Calu3 (cell line): ENCODE results near the gene ARFGEF2. TPM values are rescaled to one million over a fixed set of nuclear protein-coding genes. Genes with fewer than 3 reads are reported as not detected.
"Not testable (repeated sequence)": the region's sequence is repeated elsewhere in the genome, so short reads cannot be mapped to it uniquely, and the experiment has no call there.

ENCODE experiments used
- BruUV-seq: library from RNA; stranded (reverse); fragments of 400-500 nt; replicated peaks from 2 replicates; lab custom pipeline; 2021; lab: Mats Ljungman, UMichigan
- CTCF ChIA-PET: fragments of 300-600 bp; sonication (Branson Sonifier 250); formaldehyde crosslinking; loops from one replicate; lab custom pipeline; 2022; ENCODE audit warnings: antibody characterized with exemption; lab: Charles Lee
- DNase-seq: peaks from one replicate; pipeline ENCODE4 v3.0.0; 2022
- H3K27ac Mint-ChIP-seq: one replicate; pipeline ENCODE4 v1.8.0; 2022; ENCODE audit warnings: mixed read lengths; ENCODE audit not compliant: unreplicated experiment
- H3K27me3 Mint-ChIP-seq: one replicate; pipeline ENCODE4 v1.8.0; 2022; ENCODE audit warnings: mixed read lengths; ENCODE audit not compliant: unreplicated experiment
- H3K36me3 Mint-ChIP-seq: one replicate; pipeline ENCODE4 v1.8.0; 2022; ENCODE audit warnings: mild to moderate bottlenecking, moderate library complexity, mixed read lengths; ENCODE audit not compliant: insufficient read depth, unreplicated experiment
- H3K4me1 Mint-ChIP-seq: one replicate; pipeline ENCODE4 v1.8.0; 2022; ENCODE audit warnings: mild to moderate bottlenecking, low read depth, mixed read lengths; ENCODE audit not compliant: unreplicated experiment
- H3K4me3 Mint-ChIP-seq: one replicate; pipeline ENCODE4 v1.8.0; 2022; ENCODE audit warnings: mild to moderate bottlenecking, low read depth, moderate library complexity, mixed read lengths; ENCODE audit not compliant: unreplicated experiment
- H3K9me3 Mint-ChIP-seq: one replicate; pipeline ENCODE4 v1.8.0; 2022; ENCODE audit warnings: low read depth, mixed read lengths; ENCODE audit not compliant: unreplicated experiment
- intact Hi-C: fragments of 100-400 bp; cut with micrococcal nuclease; formaldehyde crosslinking; loops from one replicate; pipeline ENCODE4 v1.10.0; 2022; ENCODE audit not compliant: unreplicated experiment
- total RNA-seq: library from RNA; stranded (reverse); gene quantifications from 2 replicates; pipeline ENCODE4 v1.2.3, GENCODE V29; 2022
- TF ChIP-seq, protein P1 (sequence below): fragments of 200-600 bp; IDR thresholded peaks from one replicate; pipeline ENCODE4 v1.8.0; 2022; ENCODE audit warnings: antibody characterized with exemption; ENCODE audit not compliant: unreplicated experiment

Gene ARFGEF2
- total RNA-seq, 1 experiment from 2014 or later, result 59.2 TPM

DNA sequence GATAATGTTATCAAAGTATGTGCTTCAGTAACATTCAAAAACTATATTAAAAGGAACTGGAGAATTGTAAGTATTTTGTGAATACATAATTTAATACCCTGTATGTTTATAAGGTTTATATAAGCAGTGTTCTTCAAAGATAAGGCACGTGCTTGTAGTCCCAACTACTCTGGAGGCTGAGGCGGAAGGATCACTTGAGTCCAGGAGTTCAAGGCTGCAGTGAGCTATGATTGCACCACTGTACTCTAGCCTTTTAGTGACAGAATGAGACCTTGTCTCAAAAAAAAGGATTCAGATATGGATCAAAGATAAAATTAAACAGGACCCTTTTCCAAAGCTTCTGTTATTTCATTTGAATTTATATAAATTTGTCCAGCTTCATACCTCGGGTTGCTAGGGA lies 141.8 kb downstream of the ARFGEF2 start:
- TF ChIP-seq, protein P1, sequence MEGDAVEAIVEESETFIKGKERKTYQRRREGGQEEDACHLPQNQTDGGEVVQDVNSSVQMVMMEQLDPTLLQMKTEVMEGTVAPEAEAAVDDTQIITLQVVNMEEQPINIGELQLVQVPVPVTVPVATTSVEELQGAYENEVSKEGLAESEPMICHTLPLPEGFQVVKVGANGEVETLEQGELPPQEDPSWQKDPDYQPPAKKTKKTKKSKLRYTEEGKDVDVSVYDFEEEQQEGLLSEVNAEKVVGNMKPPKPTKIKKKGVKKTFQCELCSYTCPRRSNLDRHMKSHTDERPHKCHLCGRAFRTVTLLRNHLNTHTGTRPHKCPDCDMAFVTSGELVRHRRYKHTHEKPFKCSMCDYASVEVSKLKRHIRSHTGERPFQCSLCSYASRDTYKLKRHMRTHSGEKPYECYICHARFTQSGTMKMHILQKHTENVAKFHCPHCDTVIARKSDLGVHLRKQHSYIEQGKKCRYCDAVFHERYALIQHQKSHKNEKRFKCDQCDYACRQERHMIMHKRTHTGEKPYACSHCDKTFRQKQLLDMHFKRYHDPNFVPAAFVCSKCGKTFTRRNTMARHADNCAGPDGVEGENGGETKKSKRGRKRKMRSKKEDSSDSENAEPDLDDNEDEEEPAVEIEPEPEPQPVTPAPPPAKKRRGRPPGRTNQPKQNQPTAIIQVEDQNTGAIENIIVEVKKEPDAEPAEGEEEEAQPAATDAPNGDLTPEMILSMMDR, result no peak
- Mint-ChIP-seq H3K4me1 (no peaks in the 10 kb centered on the region), H3K27ac (no peak overlapping the region), H3K9me3 (no peaks in the 10 kb centered on the region), H3K36me3 (peaks cover 69% of the 10 kb centered on the region), H3K27me3 (no peaks in the 10 kb centered on the region), H3K4me3 (no peak overlapping the region)
- intact Hi-C loops, result no loop called here
- CTCF ChIA-PET, result no interaction called here
- no peak for DNase-seq
- BruUV-seq, result no TSS peak

DNA sequence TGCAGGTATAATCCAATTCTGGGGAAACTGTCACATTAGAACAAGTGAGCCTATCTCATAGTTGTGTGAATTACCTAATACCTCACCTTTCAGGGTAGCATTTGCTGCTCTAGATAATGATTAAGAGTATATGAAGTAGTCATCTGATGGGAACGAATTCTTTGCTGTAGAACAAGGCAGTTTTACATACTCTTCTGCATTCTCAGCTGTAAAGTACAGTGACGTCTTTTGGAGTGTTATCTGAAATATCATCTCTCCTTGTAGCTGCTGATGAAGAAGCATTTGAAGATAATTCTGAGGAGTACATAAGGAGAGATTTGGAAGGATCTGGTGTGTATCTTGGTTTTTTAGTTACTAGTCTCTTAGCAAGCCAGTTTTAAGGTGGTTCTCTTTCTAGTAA lies 153.0 kb downstream of the ARFGEF2 start:
- TF ChIP-seq, protein P1, result no peak
- no peaks in the 10 kb centered on the region for H3K4me1 Mint-ChIP-seq
- H3K4me3 Mint-ChIP-seq, result no peak overlapping the region
- DNase-seq, result no peak
- H3K36me3 Mint-ChIP-seq, result peaks cover 78% of the 10 kb centered on the region
- H3K9me3 Mint-ChIP-seq, result no peaks in the 10 kb centered on the region
- no peaks in the 10 kb centered on the region for H3K27me3 Mint-ChIP-seq
- H3K27ac Mint-ChIP-seq, result no peak overlapping the region
- BruUV-seq, result no TSS peak
- CTCF ChIA-PET, result no interaction called here
- intact Hi-C loops, result no loop called here

DNA sequence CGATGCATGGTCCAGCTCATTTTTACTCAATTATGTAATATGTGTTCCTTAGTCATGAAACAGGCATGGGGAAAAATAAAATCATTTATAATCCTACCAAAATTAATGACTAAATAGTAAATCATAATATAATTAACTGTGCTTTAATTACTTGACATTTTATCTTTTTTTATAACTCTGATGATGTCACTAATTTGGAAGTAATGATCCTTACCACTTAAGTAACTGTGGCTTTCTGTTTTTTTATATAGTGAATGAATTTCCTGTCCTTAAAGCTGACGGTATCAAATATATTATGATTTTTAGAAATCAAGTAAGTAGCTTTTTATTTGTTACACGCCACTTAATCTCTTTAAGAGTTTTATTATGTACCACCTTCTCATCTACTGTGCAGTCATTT lies 156.8 kb downstream of the ARFGEF2 start:
- intact Hi-C loops, result no loop called here
- H3K4me1 Mint-ChIP-seq, result no peaks in the 10 kb centered on the region
- CTCF ChIA-PET, result interaction anchor here (0.6 kb wide), 2 partner anchors 110 to 267 kb away, joined by 3 read pairs; no protein-coding TSS in a partner anchor

DNA sequence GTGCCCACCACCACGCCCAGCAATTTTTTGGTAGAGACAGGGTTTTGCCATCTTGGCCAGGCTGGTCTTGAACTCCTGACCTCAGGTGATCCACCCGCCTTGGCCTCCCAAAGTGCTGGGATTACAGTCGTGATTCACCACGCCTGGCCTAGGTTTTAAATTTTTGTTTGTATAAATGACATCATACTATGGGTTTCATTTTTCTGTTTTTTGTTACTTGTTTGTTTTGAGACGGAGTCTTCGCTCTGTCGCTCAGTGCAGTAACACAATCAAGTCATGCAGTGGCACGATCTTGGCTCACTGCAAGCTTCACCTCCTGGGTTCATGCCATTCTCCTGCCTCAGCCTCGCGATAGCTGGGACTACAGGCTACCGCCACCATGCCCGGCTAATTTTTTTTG lies 160.8 kb downstream of the ARFGEF2 start:
- H3K4me3 Mint-ChIP-seq, H3K4me1 Mint-ChIP-seq, H3K9me3 Mint-ChIP-seq, H3K27me3 Mint-ChIP-seq, DNase-seq, intact Hi-C loops, BruUV-seq, H3K27ac Mint-ChIP-seq: not testable (repeated sequence)
- CTCF ChIA-PET, result interaction anchor here (0.9 kb wide), 1 partner anchor 36 kb away, joined by 3 read pairs; no protein-coding TSS in a partner anchor
- H3K36me3 Mint-ChIP-seq, result peaks cover 91% of the 10 kb centered on the region

More for the DNA sequence above, 156.8 kb downstream of the ARFGEF2 start:
- no peak overlapping the region for H3K27ac Mint-ChIP-seq
- DNase-seq, result no peak
- H3K9me3 Mint-ChIP-seq, result no peaks in the 10 kb centered on the region
- TF ChIP-seq, protein P1, result no peak
- no TSS peak for BruUV-seq
- H3K27me3 Mint-ChIP-seq, result no peaks in the 10 kb centered on the region
- H3K36me3 Mint-ChIP-seq, result peaks cover 91% of the 10 kb centered on the region
- no peak overlapping the region for H3K4me3 Mint-ChIP-seq

Other genes with a start within 250 kb of the ARFGEF2 start
- 0.31 and 1.3 TPM in 2 replicates for gene PREX1, start 93.7 kb upstream of the ARFGEF2 start, total RNA-seq
- gene CSE1L, start 124.6 kb downstream of the ARFGEF2 start, total RNA-seq, result 208 and 226 TPM in 2 replicates